OCI-LY7 (cell line): ENCODE measurements around the gene PCDH17.

Source experiments
- EZH2phosphoT487 ChIP-seq: fragments of 200-600 bp; sonication (generic); IDR thresholded peaks from 2 replicates; pipeline ENCODE4 v1.6.1; 2018; ENCODE audit warnings: low read depth, borderline replicate concordance, mild to moderate bottlenecking, mixed run types, antibody characterized with exemption, low read length, moderate library complexity, mixed read lengths
- TF ChIP-seq, protein P1 (sequence below): fragments of 200-600 bp; sonication (generic); conservative IDR thresholded peaks from 2 replicates; pipeline ENCODE4 v1.5.1; 2014; ENCODE audit warnings: mild to moderate bottlenecking, antibody characterized with exemption, low read length, moderate library complexity, mixed read lengths

DNA sequence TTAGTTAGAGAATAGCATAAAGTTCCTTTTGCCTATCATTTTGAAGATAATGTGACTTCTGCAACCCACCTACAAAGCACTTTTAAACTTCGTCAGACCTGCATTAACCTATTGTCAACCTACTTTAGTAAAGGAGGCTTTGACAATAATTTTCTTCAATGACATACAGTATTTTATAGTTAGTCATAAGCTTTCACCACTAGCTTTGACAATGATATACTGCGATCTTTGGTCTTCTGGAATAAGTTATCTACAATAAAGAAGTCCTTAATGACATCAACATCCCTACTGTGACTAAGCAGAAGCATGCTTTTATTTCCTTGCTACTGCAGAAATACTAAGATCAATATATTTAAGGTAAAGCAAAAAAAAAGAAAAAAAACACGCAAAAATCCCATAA lies 9.5 kb downstream of the PCDH17 start:
- TF ChIP-seq, protein P1, sequence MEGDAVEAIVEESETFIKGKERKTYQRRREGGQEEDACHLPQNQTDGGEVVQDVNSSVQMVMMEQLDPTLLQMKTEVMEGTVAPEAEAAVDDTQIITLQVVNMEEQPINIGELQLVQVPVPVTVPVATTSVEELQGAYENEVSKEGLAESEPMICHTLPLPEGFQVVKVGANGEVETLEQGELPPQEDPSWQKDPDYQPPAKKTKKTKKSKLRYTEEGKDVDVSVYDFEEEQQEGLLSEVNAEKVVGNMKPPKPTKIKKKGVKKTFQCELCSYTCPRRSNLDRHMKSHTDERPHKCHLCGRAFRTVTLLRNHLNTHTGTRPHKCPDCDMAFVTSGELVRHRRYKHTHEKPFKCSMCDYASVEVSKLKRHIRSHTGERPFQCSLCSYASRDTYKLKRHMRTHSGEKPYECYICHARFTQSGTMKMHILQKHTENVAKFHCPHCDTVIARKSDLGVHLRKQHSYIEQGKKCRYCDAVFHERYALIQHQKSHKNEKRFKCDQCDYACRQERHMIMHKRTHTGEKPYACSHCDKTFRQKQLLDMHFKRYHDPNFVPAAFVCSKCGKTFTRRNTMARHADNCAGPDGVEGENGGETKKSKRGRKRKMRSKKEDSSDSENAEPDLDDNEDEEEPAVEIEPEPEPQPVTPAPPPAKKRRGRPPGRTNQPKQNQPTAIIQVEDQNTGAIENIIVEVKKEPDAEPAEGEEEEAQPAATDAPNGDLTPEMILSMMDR: no peak
- no peak for TF ChIP-seq EZH2phosphoT487
